ENCODE results near the gene PNLIP.

- TF ChIP-seq CTCF (conservative IDR thresholded peaks at IDR 0.05; ENCODE audit: low read length) (no peak), EZH2phosphoT487 (IDR thresholded peaks at IDR 0.05; ENCODE audit: borderline replicate concordance) (no peak)
Measured at GRCh38 chr10:116587878-116588591, 42.3 kb downstream of the PNLIP start.

All from Loucy (cell line).